Vagina (tissue), 2 donors: ENCODE data around the gene CDH4.

Source experiments
- CTCF ChIP-seq, 3 experiments: fragments of 450-650 bp in 2 of 3; fragments of 200-600 bp in 1 of 3; sonication (generic) in 1 of 3; IDR thresholded peaks; one replicate each; pipeline ENCODE4 v1.5.1; 2017 to 2019; ENCODE audit warnings: antibody characterized with exemption in 3 of 3, mild to moderate bottlenecking in 2 of 3, moderate library complexity in 2 of 3
- POLR2A ChIP-seq, 2 donors: fragments of 450-650 bp; IDR thresholded peaks; one replicate each; pipeline ENCODE4 v1.6.1; 2017; ENCODE audit warnings: antibody characterized with exemption in 2 of 2, mild to moderate bottlenecking in 2 of 2, moderate library complexity in 2 of 2
- POLR2AphosphoS5 ChIP-seq, 2 donors: sonication (generic); formaldehyde crosslinking; IDR thresholded peaks; one replicate each; pipeline ENCODE4 v1.9.0; 2017; ENCODE audit warnings: antibody characterized with exemption in 2 of 2, mild to moderate bottlenecking in 2 of 2, low read depth in 1 of 2; ENCODE audit not compliant: insufficient read depth in 1 of 2

- no peak for TF ChIP-seq CTCF (IDR thresholded peaks at IDR 0.05)
- TF ChIP-seq POLR2AphosphoS5 (IDR thresholded peaks at IDR 0.05; ENCODE audit: insufficient read depth in 1 of 2, low read depth in 1 of 2), result no peak
- TF ChIP-seq POLR2A (IDR thresholded peaks at IDR 0.05), result no peak
Measured at GRCh38 chr20:61650912-61651733, 399.1 kb downstream of the CDH4 start.
